Trophoblast cell (in vitro differentiated cells and primary cell): ENCODE measurements around the gene HESX1.

ENCODE experiments used
- DNase-seq, 2 donors: peaks; one replicate each; pipeline ENCODE4 v3.0.0-alpha.2; 2016
- H2AFZ ChIP-seq: 2 replicates; pipeline ENCODE4 v1.6.1; 2013; ENCODE audit warnings: low read length, moderate library complexity, mild to moderate bottlenecking; ENCODE audit not compliant: insufficient read depth, poor library complexity
- H2AK5ac ChIP-seq: 2 replicates; pipeline ENCODE4 v1.6.1; 2013; ENCODE audit warnings: mild to moderate bottlenecking, low read length
- H2BK120ac ChIP-seq: 2 replicates; pipeline ENCODE4 v1.6.1; 2013; ENCODE audit warnings: low read length, mild to moderate bottlenecking, moderate library complexity; ENCODE audit not compliant: insufficient read depth, poor library complexity
- H2BK12ac ChIP-seq: 2 replicates; pipeline ENCODE4 v1.6.1; 2013; ENCODE audit warnings: mild to moderate bottlenecking, low read length, moderate library complexity
- H2BK5ac ChIP-seq: 2 replicates; pipeline ENCODE4 v1.6.1; 2013; ENCODE audit warnings: low read length, low read depth, moderate library complexity, mild to moderate bottlenecking; ENCODE audit not compliant: poor library complexity
- H3K14ac ChIP-seq: 2 replicates; pipeline ENCODE4 v1.6.1; 2013; ENCODE audit warnings: mild to moderate bottlenecking, low read length
- H3K18ac ChIP-seq: 2 replicates; pipeline ENCODE4 v1.6.1; 2013; ENCODE audit warnings: mild to moderate bottlenecking, low read length
- H3K23ac ChIP-seq: 2 replicates; pipeline ENCODE4 v1.6.1; 2013; ENCODE audit warnings: low read length
- H3K27ac ChIP-seq: 2 replicates; pipeline ENCODE4 v1.5.1; 2013; ENCODE audit warnings: low read depth, mild to moderate bottlenecking, inconsistent platforms, low read length, moderate library complexity
- H3K27me3 ChIP-seq: 2 replicates; pipeline ENCODE4 v1.6.1; 2013; ENCODE audit warnings: inconsistent platforms, mild to moderate bottlenecking, low read length, moderate library complexity; ENCODE audit not compliant: insufficient read depth
- H3K36me3 ChIP-seq, 2 experiments: 1 replicate in 1 of 2; 2 replicates in 1 of 2; pipeline ENCODE4 v1.6.1; 2013; ENCODE audit warnings: low read length in 2 of 2, mild to moderate bottlenecking in 2 of 2, moderate library complexity in 1 of 2; ENCODE audit not compliant: insufficient read depth in 2 of 2, control insufficient read depth in 1 of 2
- H3K4ac ChIP-seq: 2 replicates; pipeline ENCODE4 v1.6.1; 2013; ENCODE audit warnings: low read depth, mild to moderate bottlenecking, low read length, moderate library complexity
- H3K4me1 ChIP-seq, 2 experiments: 1 replicate in 1 of 2; 2 replicates in 1 of 2; pipeline ENCODE4 v1.6.1; 2013; ENCODE audit warnings: low read length in 2 of 2, mild to moderate bottlenecking in 2 of 2, moderate library complexity in 1 of 2; ENCODE audit not compliant: insufficient read depth in 2 of 2, control insufficient read depth in 1 of 2
- H3K4me2 ChIP-seq: 2 replicates; pipeline ENCODE4 v1.6.1; 2013; ENCODE audit warnings: inconsistent platforms, mild to moderate bottlenecking, low read length, moderate library complexity
- H3K4me3 ChIP-seq: 2 replicates; pipeline ENCODE4 v1.5.1; 2013; ENCODE audit warnings: mild to moderate bottlenecking, low read depth, low read length, inconsistent platforms
- H3K79me1 ChIP-seq: one replicate; pipeline ENCODE4 v1.6.1; 2013; ENCODE audit warnings: low read length
- H3K79me2 ChIP-seq: 2 replicates; pipeline ENCODE4 v1.6.1; 2013; ENCODE audit warnings: low read length, mild to moderate bottlenecking; ENCODE audit not compliant: control insufficient read depth, insufficient read depth, poor library complexity
- H3K9ac ChIP-seq: 2 replicates; pipeline ENCODE4 v1.6.1; 2013; ENCODE audit warnings: mild to moderate bottlenecking, low read length
- H3K9me3 ChIP-seq: 2 replicates; pipeline ENCODE4 v1.6.1; 2013; ENCODE audit warnings: low read depth, mild to moderate bottlenecking, control low read depth, inconsistent platforms, low read length; ENCODE audit not compliant: insufficient read depth
- H4K12ac ChIP-seq: 2 replicates; pipeline ENCODE4 v1.6.1; 2013; ENCODE audit warnings: low read depth, mild to moderate bottlenecking, low read length, moderate library complexity
- H4K8ac ChIP-seq: 2 replicates; pipeline ENCODE4 v1.6.1; 2013; ENCODE audit warnings: low read depth, mild to moderate bottlenecking, low read length, moderate library complexity
- H4K91ac ChIP-seq: one replicate; pipeline ENCODE4 v1.6.1; 2013; ENCODE audit warnings: low read depth, mild to moderate bottlenecking, low read length, moderate library complexity
- WGBS: extraction: QIAGEN DNeasy Blood & Tissue Kit; methylation state at CpG from one replicate; pipeline ENCODE4 v1.1.7; 2013; ENCODE audit warnings: missing lambda C conversion rate; ENCODE audit not compliant: insufficient read length, insufficient coverage; ENCODE audit errors: extremely low coverage; 5-methylcytosine and 5-hydroxymethylcytosine counted together

HESX1 gene

DNA sequence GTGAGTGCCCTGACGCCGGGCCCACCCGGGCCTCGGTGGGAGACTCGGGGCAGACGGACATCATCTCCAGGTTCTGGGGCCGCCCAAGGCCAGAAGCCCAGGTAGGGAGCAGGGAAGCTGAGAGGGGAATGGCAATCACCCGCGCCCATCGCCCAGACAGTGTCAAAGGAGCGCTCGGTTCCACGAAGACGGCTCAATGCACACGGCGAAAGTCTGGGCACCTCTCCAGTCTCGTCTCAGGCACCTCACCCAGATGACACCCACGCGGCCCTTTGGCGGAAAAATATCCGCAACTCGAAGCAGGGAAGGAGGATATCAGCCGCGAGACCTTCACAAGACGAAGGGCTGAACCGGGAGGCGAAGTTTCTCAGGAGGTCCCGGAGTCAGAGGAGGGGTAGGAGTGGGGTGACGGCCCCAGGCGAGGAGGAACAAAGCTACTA, 35.5 kb downstream of the HESX1 start:
- no CpG with 5 or more reads among the region's 30 CpGs for WGBS
- H3K79me2 ChIP-seq: peaks cover 3% of the 10 kb centered on the region
- H4K91ac ChIP-seq: no peak overlapping the region
- peaks cover 10 to 27% of the 10 kb centered on the region in 2 experiments for H3K4me1 ChIP-seq
- H3K4me3 ChIP-seq: peak overlapping the region; percentile 81
- H3K4ac ChIP-seq: no peak overlapping the region
- no peak overlapping the region for H4K8ac ChIP-seq
- H3K14ac ChIP-seq: no peak overlapping the region
- H3K79me1 ChIP-seq: peaks cover 2% of the 10 kb centered on the region
- H2BK5ac ChIP-seq: no peak overlapping the region
- peak overlapping the region; percentile 94 for H3K4me2 ChIP-seq
- H3K36me3 ChIP-seq: no peaks in the 10 kb centered on the region
- DNase-seq: peak in 1 of 2 donors; percentile 4
- no peak overlapping the region for H2BK120ac ChIP-seq
- H3K23ac ChIP-seq: no peak overlapping the region
- no peak overlapping the region for H3K27ac ChIP-seq
- H3K9ac ChIP-seq: no peak overlapping the region
- no peaks in the 10 kb centered on the region for H3K9me3 ChIP-seq
- no peak overlapping the region for H3K18ac ChIP-seq
- peaks cover 12% of the 10 kb centered on the region for H3K27me3 ChIP-seq
- H4K12ac ChIP-seq: no peak overlapping the region
- no peak overlapping the region for H2AK5ac ChIP-seq
- H2AFZ ChIP-seq: peak overlapping the region; percentile 24
- no peak overlapping the region for H2BK12ac ChIP-seq

DNA sequence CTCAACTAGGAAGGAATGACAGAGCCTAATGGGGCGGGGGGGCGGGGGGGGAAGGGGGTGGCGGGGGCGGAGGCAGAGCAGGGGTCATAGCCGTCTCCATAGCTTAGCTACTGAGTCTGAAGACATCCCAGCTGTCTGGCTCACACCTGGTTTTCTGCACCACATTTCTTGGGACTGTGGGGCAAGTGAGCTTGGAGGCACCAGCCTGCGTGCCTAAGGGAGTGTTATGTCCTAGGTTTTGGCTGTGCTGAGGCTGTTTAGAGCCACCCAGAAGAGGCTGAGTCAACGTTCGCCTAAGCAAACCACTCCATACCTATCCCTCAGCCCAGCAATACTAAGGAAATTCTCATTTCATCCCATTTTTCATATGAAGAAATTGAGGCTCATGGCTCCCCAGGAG, 36.0 kb downstream of the HESX1 start:
- Histone ChIP-seq H3K27ac (no peak overlapping the region), H3K14ac (no peak overlapping the region), H3K79me1 (peaks cover 2% of the 10 kb centered on the region), H2AFZ (no peak overlapping the region), H2AK5ac (no peak overlapping the region), H3K9ac (no peak overlapping the region), H3K9me3 (no peaks in the 10 kb centered on the region), H3K79me2 (peaks cover 3% of the 10 kb centered on the region), H3K18ac (no peak overlapping the region), H4K12ac (no peak overlapping the region), H2BK120ac (no peak overlapping the region), H4K91ac (no peak overlapping the region), H2BK12ac (no peak overlapping the region), H3K4ac (no peak overlapping the region), H4K8ac (no peak overlapping the region), H3K36me3 (no peaks in the 10 kb centered on the region), H3K27me3 (peaks cover 12% of the 10 kb centered on the region), H3K4me1 (peaks cover 10 to 29% of the 10 kb centered on the region in 2 experiments), H3K23ac (no peak overlapping the region), H3K4me3 (no peak overlapping the region), H2BK5ac (no peak overlapping the region), H3K4me2 (peak overlapping the region; percentile 94)
- DNase-seq: peak; percentile 11 to 35
- WGBS: no CpG with 5 or more reads among the region's 8 CpGs

GRCh38 chr3:57161915-57162314, 37.9 kb downstream of the HESX1 start:
- Histone ChIP-seq H2AFZ (no peak overlapping the region), H3K23ac (no peak overlapping the region), H3K27me3 (peaks cover 12% of the 10 kb centered on the region), H3K9ac (no peak overlapping the region), H3K4me1 (peaks cover 10 to 31% of the 10 kb centered on the region in 2 experiments), H2AK5ac (no peak overlapping the region), H4K91ac (no peak overlapping the region), H3K4me2 (no peak overlapping the region), H3K9me3 (no peaks in the 10 kb centered on the region), H4K8ac (no peak overlapping the region), H3K36me3 (no peaks in the 10 kb centered on the region), H3K79me1 (peaks cover 2% of the 10 kb centered on the region), H4K12ac (no peak overlapping the region), H2BK12ac (no peak overlapping the region), H3K4me3 (no peak overlapping the region), H3K18ac (no peak overlapping the region), H2BK120ac (no peak overlapping the region), H3K27ac (no peak overlapping the region), H3K4ac (no peak overlapping the region), H3K14ac (no peak overlapping the region), H2BK5ac (no peak overlapping the region), H3K79me2 (peaks cover 3% of the 10 kb centered on the region)
- DNase-seq: no peak
- WGBS: no CpG with 5 or more reads among the region's 1 CpG

DNA sequence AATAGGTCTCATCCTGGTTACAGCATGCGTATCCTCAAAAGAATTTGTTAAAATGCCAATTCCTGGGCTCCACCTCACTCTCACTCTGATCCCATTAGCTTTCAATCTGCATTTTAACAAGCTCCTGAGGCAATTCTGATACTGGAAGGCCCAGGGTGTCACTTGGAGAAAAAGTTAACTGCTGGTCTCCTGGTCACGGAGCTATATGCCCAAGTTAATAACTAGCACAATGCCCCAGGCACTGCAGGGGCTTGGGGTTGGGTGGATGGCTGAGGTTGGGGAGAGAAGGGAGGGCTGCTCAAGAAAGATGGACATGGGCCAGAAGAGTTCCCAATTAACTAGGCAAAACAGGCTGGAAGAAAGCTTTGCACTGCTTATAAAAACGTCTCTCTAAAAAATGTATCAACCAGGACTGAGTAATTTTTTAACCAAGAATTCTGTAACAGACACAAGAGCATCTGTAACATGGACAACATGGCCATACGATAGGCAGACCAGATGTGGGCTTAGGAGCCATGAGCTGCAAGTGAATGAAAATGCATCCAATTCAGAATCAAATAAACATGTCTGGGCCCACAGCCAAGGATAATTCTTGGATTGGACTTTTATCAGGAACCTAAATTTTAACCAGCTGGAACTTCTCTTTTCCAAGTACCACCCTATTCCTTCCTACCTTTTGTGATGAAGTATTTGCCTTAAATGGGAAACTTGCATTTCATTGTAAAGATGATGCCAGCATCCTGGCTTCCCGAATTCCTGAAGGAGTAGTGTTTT, 38.8 kb downstream of the HESX1 start:
- Histone ChIP-seq H3K4ac (no peak overlapping the region), H2AFZ (no peak overlapping the region), H3K9ac (no peak overlapping the region), H2AK5ac (no peak overlapping the region), H3K79me1 (peaks cover 2% of the 10 kb centered on the region), H3K4me3 (no peak overlapping the region), H4K91ac (no peak overlapping the region), H3K18ac (no peak overlapping the region), H3K4me2 (no peak overlapping the region), H3K27me3 (peaks cover 12% of the 10 kb centered on the region), H3K27ac (no peak overlapping the region), H3K4me1 (peaks cover 10 to 31% of the 10 kb centered on the region in 2 experiments), H3K14ac (no peak overlapping the region), H2BK5ac (no peak overlapping the region), H3K23ac (no peak overlapping the region), H2BK12ac (no peak overlapping the region), H3K79me2 (peaks cover 3% of the 10 kb centered on the region), H3K36me3 (no peaks in the 10 kb centered on the region), H4K8ac (no peak overlapping the region), H2BK120ac (no peak overlapping the region), H3K9me3 (no peaks in the 10 kb centered on the region), H4K12ac (no peak overlapping the region)
- WGBS: no CpG with 5 or more reads among the region's 5 CpGs
- DNase-seq: no peak
